ENCODE results near the gene EIPR1.

GRCh38 chr2:3314626-3315025 is 63.0 kb downstream of the EIPR1 start:
- no peak for TF ChIP-seq POLR2A (IDR thresholded peaks at IDR 0.05; ENCODE audit: low read depth, low read length)
- no peak for TF ChIP-seq CTCF (IDR thresholded peaks at IDR 0.05; ENCODE audit: extremely low read depth in 1 of 2, insufficient read depth in 1 of 2, low read depth in 1 of 2, low read length in 2 of 2)
- no peak for TF ChIP-seq FOS (IDR thresholded peaks at IDR 0.05; ENCODE audit: borderline replicate concordance, insufficient read depth, low read length)
- no peak for TF ChIP-seq EZH2 (IDR thresholded peaks at IDR 0.05; ENCODE audit: borderline replicate concordance, low read depth, low read length, severe bottlenecking)
- no peak for TF ChIP-seq POLR2AphosphoS5 (IDR thresholded peaks at IDR 0.05; ENCODE audit: insufficient read depth, low read depth, low read length)
